Gastroesophageal sphincter (tissue), 3 donors: ENCODE measurements around the gene RAP1GAP.

Source experiments
- CTCF ChIP-seq, 4 experiments: fragments of 200-600 bp in 2 of 4; fragments of 450-650 bp in 2 of 4; sonication (generic) in 1 of 4; IDR thresholded peaks; one replicate each; pipeline ENCODE4 v1.5.1; 2017 to 2019; ENCODE audit warnings: antibody characterized with exemption in 4 of 4, mild to moderate bottlenecking in 2 of 4, moderate library complexity in 2 of 4
- POLR2A ChIP-seq, 2 donors: fragments of 450-650 bp; IDR thresholded peaks; one replicate each; pipeline ENCODE4 v1.6.1; 2017; ENCODE audit warnings: antibody characterized with exemption in 2 of 2, mild to moderate bottlenecking in 2 of 2, moderate library complexity in 1 of 2
- POLR2AphosphoS5 ChIP-seq: sonication (generic); formaldehyde crosslinking; IDR thresholded peaks from one replicate; pipeline ENCODE4 v1.6.1; 2017; ENCODE audit warnings: antibody characterized with exemption

- TF ChIP-seq POLR2A (IDR thresholded peaks at IDR 0.05): no peak
- no peak for TF ChIP-seq POLR2AphosphoS5
- no peak for TF ChIP-seq CTCF (IDR thresholded peaks at IDR 0.05)
Measured at GRCh38 chr1:21647431-21648351, 21.5 kb downstream of the RAP1GAP start.
